Measurements from ENCODE around the gene THOP1.

GRCh38 chr19:2759362-2759761 lies 25.9 kb upstream of the THOP1 start:
- TF ChIP-seq CTCF (IDR thresholded peaks at IDR 0.05) (no peak), POLR2A (IDR thresholded peaks at IDR 0.05) (no peak)
